ENCODE data around the gene AMELX. TPM values are rescaled to one million over a fixed set of nuclear protein-coding genes. Genes with fewer than 3 reads are reported as not detected.

The AMELX gene
- total RNA-seq, 1 donor from 2014 or later: not detected

- Histone ChIP-seq H3K27me3 (ENCODE audit: low read depth) (no peaks in the 10 kb centered on the region), H3K36me3 (no peaks in the 10 kb centered on the region), H3K4me1 (no peaks in the 10 kb centered on the region), H3K27ac (no peak overlapping the region), H3K4me3 (no peak overlapping the region), H3K9me3 (no peaks in the 10 kb centered on the region)
- intact Hi-C loops (cut with DNase I): no loop called here
- TF ChIP-seq, protein P1, sequence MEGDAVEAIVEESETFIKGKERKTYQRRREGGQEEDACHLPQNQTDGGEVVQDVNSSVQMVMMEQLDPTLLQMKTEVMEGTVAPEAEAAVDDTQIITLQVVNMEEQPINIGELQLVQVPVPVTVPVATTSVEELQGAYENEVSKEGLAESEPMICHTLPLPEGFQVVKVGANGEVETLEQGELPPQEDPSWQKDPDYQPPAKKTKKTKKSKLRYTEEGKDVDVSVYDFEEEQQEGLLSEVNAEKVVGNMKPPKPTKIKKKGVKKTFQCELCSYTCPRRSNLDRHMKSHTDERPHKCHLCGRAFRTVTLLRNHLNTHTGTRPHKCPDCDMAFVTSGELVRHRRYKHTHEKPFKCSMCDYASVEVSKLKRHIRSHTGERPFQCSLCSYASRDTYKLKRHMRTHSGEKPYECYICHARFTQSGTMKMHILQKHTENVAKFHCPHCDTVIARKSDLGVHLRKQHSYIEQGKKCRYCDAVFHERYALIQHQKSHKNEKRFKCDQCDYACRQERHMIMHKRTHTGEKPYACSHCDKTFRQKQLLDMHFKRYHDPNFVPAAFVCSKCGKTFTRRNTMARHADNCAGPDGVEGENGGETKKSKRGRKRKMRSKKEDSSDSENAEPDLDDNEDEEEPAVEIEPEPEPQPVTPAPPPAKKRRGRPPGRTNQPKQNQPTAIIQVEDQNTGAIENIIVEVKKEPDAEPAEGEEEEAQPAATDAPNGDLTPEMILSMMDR (IDR thresholded peaks at IDR 0.05): no peak
- no peak for DNase-seq
- ATAC-seq: no peak
Measured at GRCh38 chrX:11285651-11286050, 7.6 kb upstream of the AMELX start.

GRCh38 chrX:11287505-11287904, 5.7 kb upstream of the AMELX start:
- DNase-seq: no peak

GRCh38 chrX:11290416-11291102, 2.7 kb upstream of the AMELX start:
- no peaks in the 10 kb centered on the region for H3K36me3 ChIP-seq
- no peaks in the 10 kb centered on the region for H3K4me1 ChIP-seq
- no peaks in the 10 kb centered on the region for H3K9me3 ChIP-seq
- no peak overlapping the region for H3K4me3 ChIP-seq
- H3K27me3 ChIP-seq (ENCODE audit: low read depth): no peaks in the 10 kb centered on the region
- DNase-seq (no peak), ATAC-seq (no peak)
- TF ChIP-seq, protein P1 (IDR thresholded peaks at IDR 0.05): no peak
- H3K27ac ChIP-seq: no peak overlapping the region
- intact Hi-C loops (cut with DNase I): no loop called here

More at GRCh38 chrX:11287505-11287904, 5.7 kb upstream of the AMELX start:
- H3K9me3 ChIP-seq: no peaks in the 10 kb centered on the region
- no peaks in the 10 kb centered on the region for H3K27me3 ChIP-seq (ENCODE audit: low read depth)
- intact Hi-C loops (cut with DNase I): no loop called here
- ATAC-seq: no peak
- H3K27ac ChIP-seq: no peak overlapping the region
- no peaks in the 10 kb centered on the region for H3K4me1 ChIP-seq
- H3K4me3 ChIP-seq: no peak overlapping the region
- TF ChIP-seq, protein P1 (IDR thresholded peaks at IDR 0.05): no peak
- H3K36me3 ChIP-seq: no peaks in the 10 kb centered on the region

DNA sequence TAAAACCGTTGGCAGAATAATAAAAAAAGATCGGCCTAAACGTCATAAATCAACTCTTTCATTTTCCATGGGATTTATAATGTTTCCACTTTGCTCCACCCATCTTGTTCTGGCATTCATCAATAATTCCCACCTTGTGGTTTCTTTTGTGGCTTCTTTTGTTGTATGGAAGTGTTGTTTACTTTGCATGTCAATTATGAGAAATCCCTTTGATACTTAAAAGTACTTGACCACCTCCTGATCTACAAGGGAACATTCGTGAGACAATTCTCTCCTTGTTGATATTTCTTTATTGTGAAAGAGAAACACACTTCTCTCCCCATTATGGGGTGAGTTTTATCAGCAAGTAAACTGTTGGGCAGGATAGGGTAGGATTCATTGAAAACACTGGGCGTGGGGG, 2.8 kb downstream of the AMELX start:
- H3K4me3 ChIP-seq: no peak overlapping the region
- H3K27ac ChIP-seq: no peak overlapping the region
- DNase-seq (no peak), ATAC-seq (no peak)
- intact Hi-C loops (cut with DNase I): no loop called here
- no peaks in the 10 kb centered on the region for H3K4me1 ChIP-seq
- H3K9me3 ChIP-seq: no peaks in the 10 kb centered on the region
- no peaks in the 10 kb centered on the region for H3K27me3 ChIP-seq (ENCODE audit: low read depth)
- no peaks in the 10 kb centered on the region for H3K36me3 ChIP-seq
- TF ChIP-seq, protein P1 (IDR thresholded peaks at IDR 0.05): no peak

DNA sequence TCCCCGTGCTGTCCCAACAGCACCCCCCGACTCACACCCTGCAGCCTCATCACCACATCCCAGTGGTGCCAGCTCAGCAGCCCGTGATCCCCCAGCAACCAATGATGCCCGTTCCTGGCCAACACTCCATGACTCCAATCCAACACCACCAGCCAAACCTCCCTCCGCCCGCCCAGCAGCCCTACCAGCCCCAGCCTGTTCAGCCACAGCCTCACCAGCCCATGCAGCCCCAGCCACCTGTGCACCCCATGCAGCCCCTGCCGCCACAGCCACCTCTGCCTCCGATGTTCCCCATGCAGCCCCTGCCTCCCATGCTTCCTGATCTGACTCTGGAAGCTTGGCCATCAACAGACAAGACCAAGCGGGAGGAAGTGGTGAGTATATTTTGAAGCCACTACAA, 5.4 kb downstream of the AMELX start:
- DNase-seq (no peak), ATAC-seq (no peak)
- H3K36me3 ChIP-seq: no peaks in the 10 kb centered on the region
- no peaks in the 10 kb centered on the region for H3K4me1 ChIP-seq
- H3K27me3 ChIP-seq (ENCODE audit: low read depth): no peaks in the 10 kb centered on the region
- intact Hi-C loops (cut with DNase I): no loop called here
- no peak overlapping the region for H3K4me3 ChIP-seq
- no peak overlapping the region for H3K27ac ChIP-seq
- no peaks in the 10 kb centered on the region for H3K9me3 ChIP-seq
- TF ChIP-seq, protein P1 (IDR thresholded peaks at IDR 0.05): no peak

Measured in lower lobe of right lung (tissue), 2 donors.